WTC11 (cell line): ENCODE measurements around the gene TBC1D8B. TPM values are rescaled to one million over a fixed set of nuclear protein-coding genes. Genes with fewer than 3 reads are reported as not detected.

Experiments used
- ATAC-seq: fragments of 200-7000 bp; cut with Tn5 transposase; 2 replicates; pipeline ENCODE4 v1.10.0; 2021; ENCODE audit warnings: mild to moderate bottlenecking, moderate library complexity
- CTCF ChIA-PET: fragments of 300-600 bp; sonication (Branson Sonifier 250); formaldehyde crosslinking; loops from one replicate; lab custom pipeline; 2021; ENCODE audit warnings: antibody characterized with exemption; lab: Charles Lee
- POLR2A ChIA-PET: fragments of 350-600 bp; sonication (Branson Sonifier 250); formaldehyde crosslinking; loops from one replicate; lab custom pipeline; 2021; ENCODE audit warnings: antibody characterized with exemption; lab: Charles Lee
- DNase-seq: peaks from one replicate; pipeline ENCODE4 v3.0.0; 2021; ENCODE audit warnings: low spot score
- H3K27ac Mint-ChIP-seq: 2 replicates; pipeline ENCODE4 v1.8.0; 2021; ENCODE audit warnings: mixed read lengths
- H3K27me3 Mint-ChIP-seq: 2 replicates; pipeline ENCODE4 v1.8.0; 2021; ENCODE audit warnings: low read depth, mild to moderate bottlenecking, moderate library complexity, mixed read lengths
- H3K36me3 Mint-ChIP-seq: 2 replicates; pipeline ENCODE4 v1.8.0; 2021; ENCODE audit warnings: mixed read lengths
- H3K4me1 Mint-ChIP-seq: 2 replicates; pipeline ENCODE4 v1.8.0; 2022; ENCODE audit warnings: mixed read lengths
- H3K4me3 Mint-ChIP-seq: 2 replicates; pipeline ENCODE4 v1.8.0; 2021; ENCODE audit warnings: mild to moderate bottlenecking, moderate library complexity, mixed read lengths
- H3K9me3 Mint-ChIP-seq: 2 replicates; pipeline ENCODE4 v1.8.0; 2021; ENCODE audit warnings: mixed read lengths
- CDX4 ChIP-seq: fragments of 250-450 bp; sonication (Bioruptor Pico); IDR thresholded peaks from 2 replicates; pipeline ENCODE4 v1.9.0; 2021; ENCODE audit warnings: moderate library complexity, mild to moderate bottlenecking, inconsistent platforms, borderline replicate concordance
- CREM ChIP-seq: sonication (generic); formaldehyde crosslinking; IDR thresholded peaks from 2 replicates; pipeline ENCODE4 v1.8.1; 2022; ENCODE audit warnings: mild to moderate bottlenecking, missing genetic modification reagents, moderate library complexity
- E2F4 ChIP-seq: sonication (generic); formaldehyde crosslinking; IDR thresholded peaks from 2 replicates; pipeline ENCODE4 v1.8.1; 2022; ENCODE audit warnings: low read depth, mild to moderate bottlenecking, moderate library complexity, missing genetic modification reagents, borderline replicate concordance
- ETV6 ChIP-seq: sonication (generic); formaldehyde crosslinking; IDR thresholded peaks from 2 replicates; pipeline ENCODE4 v1.8.1; 2022; ENCODE audit warnings: mild to moderate bottlenecking, missing genetic modification reagents
- FOXK1 ChIP-seq: sonication (generic); formaldehyde crosslinking; IDR thresholded peaks from 2 replicates; pipeline ENCODE4 v1.8.0; 2022; ENCODE audit warnings: mild to moderate bottlenecking, moderate library complexity, missing genetic modification reagents
- GTF2I ChIP-seq: fragments of 250-450 bp; sonication (Bioruptor Pico); conservative IDR thresholded peaks from 2 replicates; pipeline ENCODE4 v1.4.0; 2021; ENCODE audit warnings: mild to moderate bottlenecking
- HMGA2 ChIP-seq: fragments of 250-450 bp; sonication (Bioruptor Pico); IDR thresholded peaks from 2 replicates; pipeline ENCODE4 v1.4.0; 2021; ENCODE audit warnings: mild to moderate bottlenecking, moderate library complexity
- KAT7 ChIP-seq: sonication (generic); formaldehyde crosslinking; IDR thresholded peaks from 2 replicates; pipeline ENCODE4 v1.8.1; 2023; ENCODE audit warnings: missing genetic modification reagents, mild to moderate bottlenecking, borderline replicate concordance
- MXD4 ChIP-seq: fragments of 250-450 bp; sonication (Bioruptor Pico); IDR thresholded peaks from 2 replicates; pipeline ENCODE4 v1.8.0; 2021; ENCODE audit warnings: mild to moderate bottlenecking, moderate library complexity, borderline replicate concordance
- NFATC4 ChIP-seq: fragments of 250-450 bp; sonication (Bioruptor Pico); IDR thresholded peaks from 2 replicates; pipeline ENCODE4 v1.9.0; 2021; ENCODE audit warnings: mild to moderate bottlenecking
- NFYB ChIP-seq: sonication (generic); formaldehyde crosslinking; conservative IDR thresholded peaks from 2 replicates; pipeline ENCODE4 v1.8.0; 2022; ENCODE audit warnings: low read depth, missing genetic modification reagents
- NR1H2 ChIP-seq: sonication (generic); formaldehyde crosslinking; IDR thresholded peaks from 2 replicates; pipeline ENCODE4 v1.9.0; 2021; ENCODE audit warnings: mild to moderate bottlenecking, moderate library complexity, missing genetic modification reagents
- SMAD3 ChIP-seq: sonication (generic); formaldehyde crosslinking; IDR thresholded peaks from 2 replicates; pipeline ENCODE4 v1.8.0; 2022; ENCODE audit warnings: missing genetic modification reagents, mild to moderate bottlenecking, borderline replicate concordance
- SMAD4 ChIP-seq: sonication (generic); formaldehyde crosslinking; IDR thresholded peaks from 2 replicates; pipeline ENCODE4 v1.8.0; 2022; ENCODE audit warnings: mild to moderate bottlenecking, missing genetic modification reagents
- TCF7 ChIP-seq: sonication (generic); formaldehyde crosslinking; IDR thresholded peaks from 2 replicates; pipeline ENCODE4 v1.8.0; 2022; ENCODE audit warnings: mild to moderate bottlenecking, low read depth, missing genetic modification reagents, moderate library complexity
- USF2 ChIP-seq: sonication (generic); formaldehyde crosslinking; IDR thresholded peaks from 2 replicates; pipeline ENCODE4 v1.8.1; 2023; ENCODE audit warnings: mild to moderate bottlenecking, missing genetic modification reagents, moderate library complexity
- ZNF138 ChIP-seq: sonication (generic); formaldehyde crosslinking; conservative IDR thresholded peaks from 2 replicates; pipeline ENCODE4 v1.8.1; 2022; ENCODE audit warnings: mild to moderate bottlenecking, moderate library complexity, missing genetic modification reagents
- ZNF219 ChIP-seq: sonication (generic); formaldehyde crosslinking; IDR thresholded peaks from 2 replicates; pipeline ENCODE4 v1.8.0; 2023; ENCODE audit warnings: missing genetic modification reagents, mild to moderate bottlenecking, borderline replicate concordance
- ZNF232 ChIP-seq: sonication (generic); formaldehyde crosslinking; IDR thresholded peaks from 2 replicates; pipeline ENCODE4 v1.8.0; 2022; ENCODE audit warnings: mild to moderate bottlenecking, missing genetic modification reagents
- total RNA-seq: library from RNA; stranded (reverse); gene quantifications from 3 replicates; pipeline ENCODE4 v1.2.3, GENCODE V29; 2021
- TF ChIP-seq, protein P1 (sequence below): sonication (generic); formaldehyde crosslinking; IDR thresholded peaks from 2 replicates; pipeline ENCODE4 v1.8.1; 2022; ENCODE audit warnings: missing genetic modification reagents, borderline replicate concordance
- TF ChIP-seq, protein P2 (sequence below): fragments of 200-600 bp; IDR thresholded peaks from 2 replicates; pipeline ENCODE4 v1.8.0; 2022; ENCODE audit warnings: antibody characterized with exemption
- TF ChIP-seq, protein P3 (sequence below): sonication (generic); formaldehyde crosslinking; IDR thresholded peaks from 2 replicates; pipeline ENCODE4 v1.8.0; 2022; ENCODE audit warnings: mild to moderate bottlenecking, missing genetic modification reagents

TBC1D8B gene
- total RNA-seq, 1 experiment from 2014 or later = 6.3 TPM

DNA sequence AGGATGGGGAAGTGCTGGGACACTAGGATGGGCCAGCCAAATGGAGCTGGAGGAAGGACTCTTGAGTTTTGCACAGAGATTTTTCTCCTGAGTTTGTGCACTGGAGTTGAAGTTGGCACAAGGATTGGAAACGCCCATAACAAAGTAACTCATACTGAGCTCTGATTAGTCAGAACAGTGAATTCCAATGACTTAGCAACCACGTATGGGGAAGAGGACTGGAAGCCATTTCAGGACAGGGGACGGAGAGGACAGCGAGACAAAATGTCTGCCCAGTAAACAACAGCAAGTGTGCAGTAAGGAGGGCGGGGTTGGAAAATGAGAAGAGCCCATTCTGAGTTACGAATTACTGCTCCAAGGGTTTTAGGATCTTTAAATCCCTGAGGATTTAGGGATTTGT, 94.8 kb downstream of the TBC1D8B start (continued):
- TF ChIP-seq ZNF219 (CRISPR knock-in tag) = no peak
- no peak for TF ChIP-seq CDX4 (CRISPR knock-in tag)
- TF ChIP-seq, protein P1, sequence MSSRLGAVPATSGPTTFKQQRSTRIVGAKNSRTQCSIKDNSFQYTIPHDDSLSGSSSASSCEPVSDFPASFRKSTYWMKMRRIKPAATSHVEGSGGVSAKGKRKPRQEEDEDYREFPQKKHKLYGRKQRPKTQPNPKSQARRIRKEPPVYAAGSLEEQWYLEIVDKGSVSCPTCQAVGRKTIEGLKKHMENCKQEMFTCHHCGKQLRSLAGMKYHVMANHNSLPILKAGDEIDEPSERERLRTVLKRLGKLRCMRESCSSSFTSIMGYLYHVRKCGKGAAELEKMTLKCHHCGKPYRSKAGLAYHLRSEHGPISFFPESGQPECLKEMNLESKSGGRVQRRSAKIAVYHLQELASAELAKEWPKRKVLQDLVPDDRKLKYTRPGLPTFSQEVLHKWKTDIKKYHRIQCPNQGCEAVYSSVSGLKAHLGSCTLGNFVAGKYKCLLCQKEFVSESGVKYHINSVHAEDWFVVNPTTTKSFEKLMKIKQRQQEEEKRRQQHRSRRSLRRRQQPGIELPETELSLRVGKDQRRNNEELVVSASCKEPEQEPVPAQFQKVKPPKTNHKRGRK = no peak
- TF ChIP-seq, all 79 proteins: peak for 0

DNA sequence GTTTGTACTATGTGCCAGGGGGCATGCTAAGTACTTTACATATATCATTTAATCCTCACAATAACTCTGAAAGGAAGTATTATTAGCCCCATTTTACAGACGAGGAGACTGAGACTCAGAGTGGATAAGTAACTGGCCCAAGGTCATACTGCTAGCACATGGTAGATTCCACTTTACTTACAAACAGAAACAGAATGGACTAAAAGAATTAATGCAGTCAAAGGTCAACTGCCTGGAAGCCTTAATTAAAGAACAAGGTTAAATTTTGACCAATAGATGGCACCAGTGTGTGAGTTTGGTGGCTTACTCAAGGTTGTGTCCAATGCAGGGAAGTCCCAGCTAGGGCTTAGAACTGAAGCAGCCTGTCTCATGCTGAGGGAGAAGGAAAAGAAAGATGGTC, 96.0 kb downstream of the TBC1D8B start:
- H3K9me3 Mint-ChIP-seq = no peaks in the 10 kb centered on the region

DNA sequence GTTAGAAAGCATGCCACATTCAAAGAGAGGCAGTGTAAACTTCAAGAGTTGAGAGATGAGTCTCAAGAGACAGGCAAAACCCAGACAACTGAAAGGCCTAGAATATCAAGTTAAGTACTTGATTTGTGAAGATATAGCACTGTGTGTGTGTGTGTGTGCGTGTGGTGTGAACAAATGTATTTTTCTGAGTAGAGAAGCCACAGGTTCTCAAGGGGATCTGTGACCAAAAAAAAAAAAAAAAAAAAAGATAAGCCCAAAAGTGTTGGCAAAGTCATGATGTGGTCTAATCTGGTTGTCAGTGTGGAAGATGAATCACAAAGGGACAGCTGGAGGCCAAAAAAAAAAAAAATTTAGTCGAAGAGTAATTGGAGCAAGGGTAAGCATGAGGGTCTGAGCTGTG, 96.8 kb downstream of the TBC1D8B start:
- no peak overlapping the region for H3K4me3 Mint-ChIP-seq
- ATAC-seq = no peak
- TF ChIP-seq TCF7 (CRISPR knock-in tag) (no peak), ETV6 (CRISPR knock-in tag) (no peak), ZNF232 (no peak), USF2 (no peak), NFYB (CRISPR knock-in tag) (no peak), FOXK1 (CRISPR knock-in tag) (no peak), NR1H2 (CRISPR knock-in tag) (no peak), GTF2I (CRISPR knock-in tag) (no peak), ZNF138 (CRISPR knock-in tag) (no peak)
- TF ChIP-seq, protein P1 = no peak
- TF ChIP-seq, all 79 proteins: peak for 0
- CTCF ChIA-PET = interaction anchor here (0.6 to 1.4 kb wide), 7 partner anchors 11 to 565 kb away, joined by 3 to 28 read pairs (median 3); no protein-coding TSS in a partner anchor
- POLR2A ChIA-PET = no interaction called here
- Mint-ChIP-seq H3K9me3 (no peaks in the 10 kb centered on the region), H3K4me1 (peaks cover 10% of the 10 kb centered on the region), H3K36me3 (no peaks in the 10 kb centered on the region), H3K27me3 (no peaks in the 10 kb centered on the region), H3K27ac (no peak overlapping the region)
- no peak for DNase-seq

More for the DNA sequence above, 96.0 kb downstream of the TBC1D8B start:
- Mint-ChIP-seq H3K27ac (no peak overlapping the region), H3K4me3 (no peak overlapping the region), H3K4me1 (peaks cover 10% of the 10 kb centered on the region), H3K27me3 (no peaks in the 10 kb centered on the region), H3K36me3 (no peaks in the 10 kb centered on the region)
- POLR2A ChIA-PET = no interaction called here
- DNase-seq = no peak
- CTCF ChIA-PET = interaction anchor here (0.6 to 1.4 kb wide), 7 partner anchors 11 to 552 kb away, joined by 3 to 28 read pairs (median 3); no protein-coding TSS in a partner anchor
- peak; percentile 69 for ATAC-seq
- TF ChIP-seq USF2 = no peak
- TF ChIP-seq, protein P2, sequence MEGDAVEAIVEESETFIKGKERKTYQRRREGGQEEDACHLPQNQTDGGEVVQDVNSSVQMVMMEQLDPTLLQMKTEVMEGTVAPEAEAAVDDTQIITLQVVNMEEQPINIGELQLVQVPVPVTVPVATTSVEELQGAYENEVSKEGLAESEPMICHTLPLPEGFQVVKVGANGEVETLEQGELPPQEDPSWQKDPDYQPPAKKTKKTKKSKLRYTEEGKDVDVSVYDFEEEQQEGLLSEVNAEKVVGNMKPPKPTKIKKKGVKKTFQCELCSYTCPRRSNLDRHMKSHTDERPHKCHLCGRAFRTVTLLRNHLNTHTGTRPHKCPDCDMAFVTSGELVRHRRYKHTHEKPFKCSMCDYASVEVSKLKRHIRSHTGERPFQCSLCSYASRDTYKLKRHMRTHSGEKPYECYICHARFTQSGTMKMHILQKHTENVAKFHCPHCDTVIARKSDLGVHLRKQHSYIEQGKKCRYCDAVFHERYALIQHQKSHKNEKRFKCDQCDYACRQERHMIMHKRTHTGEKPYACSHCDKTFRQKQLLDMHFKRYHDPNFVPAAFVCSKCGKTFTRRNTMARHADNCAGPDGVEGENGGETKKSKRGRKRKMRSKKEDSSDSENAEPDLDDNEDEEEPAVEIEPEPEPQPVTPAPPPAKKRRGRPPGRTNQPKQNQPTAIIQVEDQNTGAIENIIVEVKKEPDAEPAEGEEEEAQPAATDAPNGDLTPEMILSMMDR = no peak
- TF ChIP-seq SMAD3 (CRISPR knock-in tag) = no peak
- no peak for TF ChIP-seq HMGA2
- no peak for TF ChIP-seq NFATC4 (CRISPR knock-in tag)
- TF ChIP-seq ZNF232 = no peak
- TF ChIP-seq KAT7 (CRISPR knock-in tag) = no peak
- no peak for TF ChIP-seq NR1H2 (CRISPR knock-in tag)
- TF ChIP-seq E2F4 (CRISPR knock-in tag) = no peak
- no peak for TF ChIP-seq SMAD4 (CRISPR knock-in tag)
- TF ChIP-seq, protein P3, sequence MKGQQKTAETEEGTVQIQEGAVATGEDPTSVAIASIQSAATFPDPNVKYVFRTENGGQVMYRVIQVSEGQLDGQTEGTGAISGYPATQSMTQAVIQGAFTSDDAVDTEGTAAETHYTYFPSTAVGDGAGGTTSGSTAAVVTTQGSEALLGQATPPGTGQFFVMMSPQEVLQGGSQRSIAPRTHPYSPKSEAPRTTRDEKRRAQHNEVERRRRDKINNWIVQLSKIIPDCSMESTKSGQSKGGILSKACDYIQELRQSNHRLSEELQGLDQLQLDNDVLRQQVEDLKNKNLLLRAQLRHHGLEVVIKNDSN = no peak
- TF ChIP-seq MXD4 (CRISPR knock-in tag) = no peak
- no peak for TF ChIP-seq CREM (CRISPR knock-in tag)
